Measurements from ENCODE around the gene ATP5F1E. TPM values are rescaled to one million over a fixed set of nuclear protein-coding genes. Genes with fewer than 3 reads are reported as not detected.

ATP5F1E gene
- total and polyA plus RNA-seq, 2 of the 4 experiments (the other 2 are of a cell fraction) = 3.8 to 34.5 TPM

DNA sequence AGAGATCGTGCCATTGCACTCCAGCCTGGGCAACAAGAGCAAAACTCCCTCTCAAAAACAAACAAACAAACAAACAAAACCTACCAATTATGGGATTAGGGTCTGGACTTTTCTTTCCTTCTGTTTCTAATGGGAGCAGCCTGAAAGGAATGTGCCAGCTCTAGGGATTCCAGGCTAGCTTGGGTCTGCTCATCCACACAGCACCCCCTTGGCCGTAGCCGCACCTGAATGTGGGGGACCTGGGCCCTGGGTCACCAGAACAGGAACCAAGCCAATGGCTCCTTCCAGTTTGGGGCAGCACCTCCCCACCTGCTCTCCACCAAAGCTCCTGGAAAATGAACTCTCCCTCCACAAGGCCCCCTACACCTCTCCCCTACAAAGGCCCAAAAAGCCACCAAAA lies 31.8 kb downstream of the ATP5F1E start:
- ATAC-seq (ENCODE audit: low read depth) (no peak), DNase-seq (no peak)
- no peak overlapping the region for H4K8ac ChIP-seq (ENCODE audit: low read depth in 2 of 2, low read length in 2 of 2)
- H3K9me1 ChIP-seq (ENCODE audit: insufficient read depth, low read length) = peaks cover 5% of the 10 kb centered on the region; the same call in 1 of the 2 replicates
- H4K91ac ChIP-seq (ENCODE audit: insufficient read depth, low read depth, low read length) = no peak overlapping the region
- TF ChIP-seq MAZ (IDR thresholded peaks at IDR 0.05; ENCODE audit: borderline replicate concordance, low read depth, low read length) (no peak), CHD1 (IDR thresholded peaks at IDR 0.05; ENCODE audit: low read depth, low read length) (no peak), RFX5 (IDR thresholded peaks at IDR 0.05; ENCODE audit: low read depth, low read length) (no peak), CEBPB (IDR thresholded peaks at IDR 0.05; ENCODE audit: low read depth, low read length) (no peak), FOS (IDR thresholded peaks at IDR 0.05; ENCODE audit: low read depth, low read length) (no peak), MAFK (IDR thresholded peaks at IDR 0.05; ENCODE audit: low read depth, low read length) (no peak), NFE2L2 (IDR thresholded peaks at IDR 0.05; ENCODE audit: low read depth, low read length) (no peak), RAD21 (IDR thresholded peaks at IDR 0.05; ENCODE audit: low read length) (no peak)
- TF ChIP-seq, protein P1, sequence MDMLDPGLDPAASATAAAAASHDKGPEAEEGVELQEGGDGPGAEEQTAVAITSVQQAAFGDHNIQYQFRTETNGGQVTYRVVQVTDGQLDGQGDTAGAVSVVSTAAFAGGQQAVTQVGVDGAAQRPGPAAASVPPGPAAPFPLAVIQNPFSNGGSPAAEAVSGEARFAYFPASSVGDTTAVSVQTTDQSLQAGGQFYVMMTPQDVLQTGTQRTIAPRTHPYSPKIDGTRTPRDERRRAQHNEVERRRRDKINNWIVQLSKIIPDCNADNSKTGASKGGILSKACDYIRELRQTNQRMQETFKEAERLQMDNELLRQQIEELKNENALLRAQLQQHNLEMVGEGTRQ (IDR thresholded peaks at IDR 0.05; ENCODE audit: low read depth, low read length) = no peak
- TF ChIP-seq, protein P2, sequence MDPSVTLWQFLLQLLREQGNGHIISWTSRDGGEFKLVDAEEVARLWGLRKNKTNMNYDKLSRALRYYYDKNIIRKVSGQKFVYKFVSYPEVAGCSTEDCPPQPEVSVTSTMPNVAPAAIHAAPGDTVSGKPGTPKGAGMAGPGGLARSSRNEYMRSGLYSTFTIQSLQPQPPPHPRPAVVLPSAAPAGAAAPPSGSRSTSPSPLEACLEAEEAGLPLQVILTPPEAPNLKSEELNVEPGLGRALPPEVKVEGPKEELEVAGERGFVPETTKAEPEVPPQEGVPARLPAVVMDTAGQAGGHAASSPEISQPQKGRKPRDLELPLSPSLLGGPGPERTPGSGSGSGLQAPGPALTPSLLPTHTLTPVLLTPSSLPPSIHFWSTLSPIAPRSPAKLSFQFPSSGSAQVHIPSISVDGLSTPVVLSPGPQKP (IDR thresholded peaks at IDR 0.05; ENCODE audit: borderline replicate concordance, low read depth, low read length) = no peak
- no peaks in the 10 kb centered on the region for H3K9me3 ChIP-seq (ENCODE audit: control insufficient read depth, insufficient read depth, low read length)
- H2BK120ac ChIP-seq (ENCODE audit: low read depth, low read length) = no peak overlapping the region
- no peak overlapping the region for H2BK5ac ChIP-seq (ENCODE audit: low read depth, low read length, poor library complexity, severe bottlenecking)
- no peaks in the 10 kb centered on the region for H3K27me3 ChIP-seq (ENCODE audit: control insufficient read depth, insufficient read depth, low read length)
- in situ Hi-C loops (cut with MboI; ENCODE audit: low sequenced_read_pairs) = no loop called here
- H4K20me1 ChIP-seq (ENCODE audit: insufficient read depth, low read length) = no peaks in the 10 kb centered on the region; the same call in 1 of the 2 replicates
- H2BK15ac ChIP-seq (ENCODE audit: low read depth, low read length) = no peak overlapping the region
- no peak overlapping the region for H3K56ac ChIP-seq (ENCODE audit: extremely low read depth, insufficient read depth, low read length)
- H2BK20ac ChIP-seq (ENCODE audit: low read depth, low read length) = no peak overlapping the region
- H3K4me3 ChIP-seq (ENCODE audit: insufficient read depth, low read depth, low read length) = no peak overlapping the region
- no TSS peak for BruUV-seq (replicated peaks)
- H3K4me2 ChIP-seq (ENCODE audit: low read depth, low read length) = no peak overlapping the region
- no peak overlapping the region for H3K23ac ChIP-seq (ENCODE audit: low read depth, low read length)
- no peak overlapping the region for H2AFZ ChIP-seq (replicated peaks; ENCODE audit: low read length, poor library complexity)
- no peak overlapping the region for H2AK9ac ChIP-seq (replicated peaks; ENCODE audit: low read depth, low read length, poor library complexity)
- intact Hi-C loops (cut with micrococcal nuclease) = no loop called here
- no peak overlapping the region for H3K27ac ChIP-seq (ENCODE audit: insufficient read depth, low read length)
- ChIA-PET CTCF (no interaction called here), POLR2A (ENCODE audit: unreplicated experiment) (no interaction called here)
- H4K5ac ChIP-seq (ENCODE audit: low read depth, low read length) = no peak overlapping the region
- peaks cover 31% of the 10 kb centered on the region for H3K36me3 ChIP-seq (ENCODE audit: control insufficient read depth, insufficient read depth, low read length)
- WGBS, 2 experiments (ENCODE audit: extremely low coverage in 2 of 2, insufficient read length in 1 of 2) = no CpG with 5 or more reads among the region's 3 CpGs
- H2AK5ac ChIP-seq (ENCODE audit: low read depth, low read length) = no peak overlapping the region
- no peak overlapping the region for H3K14ac ChIP-seq (replicated peaks; ENCODE audit: low read depth, low read length)
- H3K4me1 ChIP-seq (ENCODE audit: control insufficient read depth, insufficient read depth, low read length) = peaks cover 1% of the 10 kb centered on the region
- peaks cover 4 to 30% of the 10 kb centered on the region in 2 experiments; a peak in 3 of 4 replicates for H3K79me1 ChIP-seq (ENCODE audit: low read depth in 1 of 2, low read length in 2 of 2)
- no peak overlapping the region for H3K4ac ChIP-seq (ENCODE audit: low read depth, low read length)
- dilution Hi-C loops (cut with HindIII; ENCODE audit: low sequenced_read_pairs, unreplicated experiment) = no loop called here
- H3K9ac ChIP-seq (ENCODE audit: low read depth, low read length) = no peak overlapping the region
- H3K18ac ChIP-seq (ENCODE audit: low read depth, low read length) = no peak overlapping the region
